Measurements from ENCODE around the gene NUP188. TPM values are rescaled to one million over a fixed set of nuclear protein-coding genes. Genes with fewer than 3 reads are reported as not detected.

The NUP188 gene
- total and polyA plus RNA-seq, 4 donors, result 4.9 to 44.5 (median 25.8) TPM

GRCh38 chr9:129040113-129040643, 92.7 kb downstream of the NUP188 start:
- 89 to 91% methylated on average over 12 of the region's 12 CpGs for WGBS, 2 donors

GRCh38 chr9:129042016-129042415, 94.5 kb downstream of the NUP188 start:
- H3K27ac ChIP-seq (ENCODE audit: low read depth in 1 of 2, low read length in 2 of 2), result no peak overlapping the region
- DNase-seq (no peak), ATAC-seq (ENCODE audit: low FRiP score) (no peak)
- no peaks in the 10 kb centered on the region for H3K9me3 ChIP-seq (ENCODE audit: control insufficient read depth, low read length)
- no peaks in the 10 kb centered on the region for H3K27me3 ChIP-seq (ENCODE audit: control insufficient read depth in 1 of 2, insufficient read depth in 2 of 2, low read length in 1 of 2)
- no peaks in the 10 kb centered on the region for H3K36me3 ChIP-seq (ENCODE audit: control insufficient read depth in 1 of 2, insufficient read depth in 2 of 2, low read length in 1 of 2)
- intact Hi-C loops (cut with DNase I), result no loop called here
- no peak overlapping the region for H3K4me3 ChIP-seq (ENCODE audit: low read length in 2 of 2)
- 83 to 84% methylated on average over 16 of the region's 16 CpGs for whole genome bisulfite sequencing, 2 donors
- no peaks in the 10 kb centered on the region for H3K4me1 ChIP-seq (ENCODE audit: control insufficient read depth in 1 of 2, insufficient read depth in 2 of 2, low read length in 2 of 2)

More at GRCh38 chr9:129040113-129040643, 92.7 kb downstream of the NUP188 start:
- Histone ChIP-seq H3K27me3 (ENCODE audit: control insufficient read depth in 1 of 2, insufficient read depth in 2 of 2, low read length in 1 of 2) (no peaks in the 10 kb centered on the region), H3K4me3 (ENCODE audit: low read length in 2 of 2) (no peak overlapping the region), H3K27ac (ENCODE audit: low read depth in 1 of 2, low read length in 2 of 2) (no peak overlapping the region), H3K36me3 (ENCODE audit: control insufficient read depth in 1 of 2, insufficient read depth in 2 of 2, low read length in 1 of 2) (no peaks in the 10 kb centered on the region), H3K9me3 (ENCODE audit: control insufficient read depth, low read length) (no peaks in the 10 kb centered on the region), H3K4me1 (ENCODE audit: control insufficient read depth in 1 of 2, insufficient read depth in 2 of 2, low read length in 2 of 2) (no peaks in the 10 kb centered on the region)
- ATAC-seq (ENCODE audit: low FRiP score) (no peak), DNase-seq (no peak)
- intact Hi-C loops (cut with DNase I), result no loop called here

- Histone ChIP-seq H3K4me1 (ENCODE audit: control insufficient read depth in 1 of 2, insufficient read depth in 2 of 2, low read length in 2 of 2) (no peaks in the 10 kb centered on the region), H3K36me3 (ENCODE audit: control insufficient read depth in 1 of 2, insufficient read depth in 2 of 2, low read length in 1 of 2) (peaks cover 0 to 6% of the 10 kb centered on the region in 2 donors), H3K27ac (ENCODE audit: low read depth in 1 of 2, low read length in 2 of 2) (no peak overlapping the region), H3K27me3 (ENCODE audit: control insufficient read depth in 1 of 2, insufficient read depth in 2 of 2, low read length in 1 of 2) (no peaks in the 10 kb centered on the region), H3K9me3 (ENCODE audit: control insufficient read depth, low read length) (no peaks in the 10 kb centered on the region), H3K4me3 (ENCODE audit: low read length in 2 of 2) (no peak overlapping the region)
- DNase-seq, result no peak
- WGBS, 2 donors, result 78% methylated on average over 8 of the region's 8 CpGs
- no peak for ATAC-seq (ENCODE audit: low FRiP score)
- intact Hi-C loops (cut with DNase I), result no loop called here
Observed at GRCh38 chr9:129052592-129052991, 105.1 kb downstream of the NUP188 start.

GRCh38 chr9:129053020-129053419, 105.5 kb downstream of the NUP188 start:
- Histone ChIP-seq H3K4me3 (ENCODE audit: low read length in 2 of 2) (no peak overlapping the region), H3K9me3 (ENCODE audit: control insufficient read depth, low read length) (no peaks in the 10 kb centered on the region), H3K36me3 (ENCODE audit: control insufficient read depth in 1 of 2, insufficient read depth in 2 of 2, low read length in 1 of 2) (peaks cover 0 to 6% of the 10 kb centered on the region in 2 donors), H3K27ac (ENCODE audit: low read depth in 1 of 2, low read length in 2 of 2) (no peak overlapping the region), H3K27me3 (ENCODE audit: control insufficient read depth in 1 of 2, insufficient read depth in 2 of 2, low read length in 1 of 2) (no peaks in the 10 kb centered on the region), H3K4me1 (ENCODE audit: control insufficient read depth in 1 of 2, insufficient read depth in 2 of 2, low read length in 2 of 2) (no peaks in the 10 kb centered on the region)
- 86 to 91% methylated on average over 6 of the region's 6 CpGs for WGBS, 2 donors
- no peak for DNase-seq
- no peak for ATAC-seq (ENCODE audit: low FRiP score)
- intact Hi-C loops (cut with DNase I), result no loop called here

GRCh38 chr9:129054163-129054851, 106.8 kb downstream of the NUP188 start:
- WGBS, 2 donors, result 69 to 83% methylated on average over 5 of the region's 5 CpGs
- H3K27ac ChIP-seq (ENCODE audit: low read depth in 1 of 2, low read length in 2 of 2), result no peak overlapping the region
- intact Hi-C loops (cut with DNase I), result no loop called here
- peaks cover 0 to 3% of the 10 kb centered on the region in 2 donors for H3K36me3 ChIP-seq (ENCODE audit: control insufficient read depth in 1 of 2, insufficient read depth in 2 of 2, low read length in 1 of 2)
- H3K4me1 ChIP-seq (ENCODE audit: control insufficient read depth in 1 of 2, insufficient read depth in 2 of 2, low read length in 2 of 2), result no peaks in the 10 kb centered on the region
- DNase-seq (no peak), ATAC-seq (ENCODE audit: low FRiP score) (no peak)
- no peaks in the 10 kb centered on the region for H3K9me3 ChIP-seq (ENCODE audit: control insufficient read depth, low read length)
- no peak overlapping the region for H3K4me3 ChIP-seq (ENCODE audit: low read length in 2 of 2)
- H3K27me3 ChIP-seq (ENCODE audit: control insufficient read depth in 1 of 2, insufficient read depth in 2 of 2, low read length in 1 of 2), result no peaks in the 10 kb centered on the region

Other genes starting within 250 kb of the NUP188 start
- gene PKN3, start 245.2 kb upstream of the NUP188 start, total RNA-seq, result 10 to 100 TPM in 1 of 2 donors, 1 to 10 TPM in 1; 7.1 to 11.1 TPM
- 1 to 10 TPM; 1.3 to 2.5 TPM for gene PKN3, start 245.2 kb upstream of the NUP188 start, polyA plus RNA-seq
- 10 to 100 TPM; 11.2 to 13.1 TPM for gene ZDHHC12, start 223.6 kb upstream of the NUP188 start, total RNA-seq
- gene ZDHHC12, start 223.6 kb upstream of the NUP188 start, polyA plus RNA-seq, result 10 to 100 TPM; 21.3 to 30.9 TPM
- gene ZER1, start 175.8 kb upstream of the NUP188 start, total RNA-seq, result 10 to 100 TPM; 29.6 to 42.9 TPM
- gene ZER1, start 175.8 kb upstream of the NUP188 start, polyA plus RNA-seq, result 10 to 100 TPM; 14.5 to 39.6 TPM
- 10 to 100 TPM; 23.6 to 27.7 TPM for gene TBC1D13, start 160.4 kb upstream of the NUP188 start, total RNA-seq
- gene TBC1D13, start 160.4 kb upstream of the NUP188 start, polyA plus RNA-seq, result 10 to 100 TPM in 1 of 2 donors, 1 to 10 TPM in 1; 9.0 to 21.5 TPM
- 10 to 100 TPM; 11.0 to 14.1 TPM for gene ENDOG, start 129.2 kb upstream of the NUP188 start, total RNA-seq
- gene ENDOG, start 129.2 kb upstream of the NUP188 start, polyA plus RNA-seq, result 10 to 100 TPM in 1 of 2 donors, 1 to 10 TPM in 1; 9.1 to 15.9 TPM
- gene SPOUT1, start 117.9 kb upstream of the NUP188 start, total RNA-seq, result 10 to 100 TPM; 28.6 to 32.8 TPM
- gene SPOUT1, start 117.9 kb upstream of the NUP188 start, polyA plus RNA-seq, result 10 to 100 TPM; 14.3 to 40.9 TPM
- gene KYAT1, start 65.7 kb upstream of the NUP188 start, total RNA-seq, result 1 to 10 TPM; 7.5 to 9.5 TPM
- gene KYAT1, start 65.7 kb upstream of the NUP188 start, polyA plus RNA-seq, result 10 to 100 TPM in 1 of 2 donors, 1 to 10 TPM in 1; 4.5 to 11.4 TPM
- gene LRRC8A, start 65.6 kb upstream of the NUP188 start, total RNA-seq, result 100 to 1,000 TPM in 1 of 2 donors, 10 to 100 TPM in 1; 63.8 to 100 TPM
- gene LRRC8A, start 65.6 kb upstream of the NUP188 start, polyA plus RNA-seq, result 10 to 100 TPM; 14.3 to 41.3 TPM
- gene PHYHD1, start 26.7 kb upstream of the NUP188 start, total RNA-seq, result 10 to 100 TPM; 20.5 to 33.0 TPM
- gene PHYHD1, start 26.7 kb upstream of the NUP188 start, polyA plus RNA-seq, result 10 to 100 TPM; 16.7 to 68.9 TPM
- gene DOLK, start 96 bp upstream of the NUP188 start, total RNA-seq, result 10 to 100 TPM in 1 of 2 donors, 1 to 10 TPM in 1; 8.4 to 10.5 TPM
- 10 to 100 TPM in 1 of 2 donors, 1 to 10 TPM in 1; 4.3 to 10.7 TPM for gene DOLK, start 96 bp upstream of the NUP188 start, polyA plus RNA-seq
- gene SH3GLB2, start 80.6 kb downstream of the NUP188 start, total RNA-seq, result 100 to 1,000 TPM in 1 of 2 donors, 10 to 100 TPM in 1; 64.9 to 107 TPM
- gene SH3GLB2, start 80.6 kb downstream of the NUP188 start, polyA plus RNA-seq, result 100 to 1,000 TPM in 1 of 2 donors, 10 to 100 TPM in 1; 34.4 to 232 TPM
- 10 to 100 TPM; 21.8 to 28.3 TPM for gene MIGA2, start 88.9 kb downstream of the NUP188 start, total RNA-seq
- 10 to 100 TPM in 1 of 2 donors, 1 to 10 TPM in 1; 8.5 to 32.3 TPM for gene MIGA2, start 88.9 kb downstream of the NUP188 start, polyA plus RNA-seq
- gene DOLPP1, start 133.4 kb downstream of the NUP188 start, total RNA-seq, result 1 to 10 TPM; 4.0 to 5.1 TPM
- 1 to 10 TPM; 2.1 to 4.9 TPM for gene DOLPP1, start 133.4 kb downstream of the NUP188 start, polyA plus RNA-seq
- gene CRAT, start 163.1 kb downstream of the NUP188 start, total RNA-seq, result 10 to 100 TPM; 42.0 to 48.4 TPM
- 10 to 100 TPM; 26.8 to 51.1 TPM for gene CRAT, start 163.1 kb downstream of the NUP188 start, polyA plus RNA-seq
- gene PTPA, start 163.7 kb downstream of the NUP188 start, total RNA-seq, result 100 to 1,000 TPM in 1 of 2 donors, 10 to 100 TPM in 1; 80.3 to 156 TPM
- 10 to 100 TPM; 60.6 to 73.2 TPM for gene PTPA, start 163.7 kb downstream of the NUP188 start, polyA plus RNA-seq
- 10 to 100 TPM; 28.3 to 66.9 TPM for gene IER5L, start 230.6 kb downstream of the NUP188 start, total RNA-seq
- 10 to 100 TPM in 1 of 2 donors, 1 to 10 TPM in 1; 8.8 to 37.2 TPM for gene IER5L, start 230.6 kb downstream of the NUP188 start, polyA plus RNA-seq

Measured in aorta (tissue), 5 donors.